HUES64 (cell line): ENCODE results near the gene HK3. TPM values are rescaled to one million over a fixed set of nuclear protein-coding genes. Genes with fewer than 3 reads are reported as not detected.

Experiments used
- H3K27ac ChIP-seq: 2 replicates; pipeline ENCODE4 v1.7.0; 2013; ENCODE audit warnings: low read depth, low read length, inconsistent platforms
- H3K27me3 ChIP-seq: 2 replicates; pipeline ENCODE4 v1.6.1; 2013; ENCODE audit warnings: mild to moderate bottlenecking, low read length; ENCODE audit not compliant: insufficient read depth
- H3K36me3 ChIP-seq: 2 replicates; pipeline ENCODE4 v1.6.1; 2013; ENCODE audit warnings: mild to moderate bottlenecking, low read length; ENCODE audit not compliant: insufficient read depth
- H3K4me1 ChIP-seq: 2 replicates; pipeline ENCODE4 v1.6.1; 2013; ENCODE audit warnings: mild to moderate bottlenecking, low read length, moderate library complexity; ENCODE audit not compliant: insufficient read depth
- H3K4me3 ChIP-seq: 2 replicates; pipeline ENCODE4 v1.5.1; 2013; ENCODE audit warnings: mild to moderate bottlenecking, low read length, moderate library complexity
- H3K9ac ChIP-seq: 2 replicates; pipeline ENCODE4 v1.6.1; 2013; ENCODE audit warnings: mild to moderate bottlenecking, low read depth, low read length
- H3K9me3 ChIP-seq: 2 replicates; pipeline ENCODE4 v1.6.1; 2013; ENCODE audit warnings: low read depth, low read length; ENCODE audit not compliant: insufficient read depth
- WGBS: fragments of 150-250, 120-280 bp; methylation state at CpG from one replicate; pipeline ENCODE4 v1.1.7; 2013; ENCODE audit warnings: missing lambda C conversion rate; 5-methylcytosine and 5-hydroxymethylcytosine counted together
- polyA plus RNA-seq, 2 experiments: library from polyadenylated mRNA; stranded (reverse); fragments of 50-300 nt; gene quantifications; one replicate each; pipeline ENCODE4 v1.2.3, GENCODE V29; 2013

The HK3 gene
- not detected for polyA plus RNA-seq (2013, experiment 1 of 2)
- polyA plus RNA-seq (2013, experiment 2 of 2): not detected

DNA sequence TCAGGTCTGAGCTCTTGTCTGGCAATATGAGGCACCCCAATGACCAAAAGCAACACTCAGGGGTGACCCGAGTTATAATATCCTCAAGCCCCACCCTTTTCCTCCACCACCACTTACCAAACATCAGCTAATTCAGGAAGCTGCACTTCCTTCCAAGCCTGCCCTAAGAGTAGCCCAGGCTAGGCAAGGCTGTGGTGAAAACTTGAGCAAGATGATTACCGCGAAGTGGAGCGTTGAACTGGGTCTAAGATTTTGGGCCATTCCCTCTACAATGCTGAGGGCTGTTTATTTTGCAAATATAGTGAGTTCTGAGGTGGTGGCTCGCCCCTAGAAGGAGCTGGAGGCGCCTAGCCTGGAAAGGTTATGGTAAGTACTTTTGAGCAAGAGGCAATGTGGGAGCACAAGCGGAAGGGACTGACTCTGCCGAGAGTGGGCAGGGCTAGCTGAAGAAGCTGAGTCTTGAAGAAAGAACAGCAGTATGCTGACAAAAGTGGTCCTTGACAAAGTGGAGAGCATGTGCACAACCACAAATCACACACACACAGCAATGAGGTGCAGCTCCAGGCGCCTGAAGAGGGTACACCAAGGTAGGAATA lies at the start of gene HK3:
Gene HK3, minus strand, starts transcription at position 51 of the 596 bp plus-strand sequence. CDS start 3,187 bp downstream, outside the sequence.
- Histone ChIP-seq H3K4me3 (no peak within 1 kb of the TSS), H3K9me3 (no peaks in the 10 kb centered on the region), H3K4me1 (no peaks in the 10 kb centered on the region), H3K9ac (no peak within 1 kb of the TSS), H3K27me3 (no peaks in the 10 kb centered on the region), H3K27ac (no peak within 1 kb of the TSS), H3K36me3 (peaks cover 19% of the 10 kb centered on the region)
- WGBS: 88% methylated on average over 9 of the region's 9 CpGs

DNA sequence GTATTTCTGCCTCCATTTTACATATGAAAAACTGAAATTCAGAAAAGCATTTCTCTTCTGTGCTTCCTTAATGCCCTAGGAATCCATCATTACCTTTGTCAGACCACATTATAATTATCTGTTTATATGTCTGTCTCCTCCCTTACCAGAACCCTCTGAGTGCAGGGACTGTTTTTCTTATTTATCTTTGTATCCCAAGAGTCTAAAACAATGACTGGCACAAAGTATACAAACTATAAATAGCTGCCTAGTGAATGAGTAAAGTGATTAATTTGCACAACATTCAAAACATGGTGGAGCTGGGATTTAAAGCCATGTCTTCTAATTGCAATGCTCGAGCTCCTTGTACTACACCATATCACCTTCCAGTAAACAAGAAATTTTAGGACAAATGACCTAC lies 49.3 kb upstream of the HK3 start:
- Histone ChIP-seq H3K36me3 (peaks cover 58% of the 10 kb centered on the region), H3K4me1 (peaks cover 27% of the 10 kb centered on the region), H3K27ac (no peak overlapping the region), H3K9me3 (no peaks in the 10 kb centered on the region), H3K27me3 (no peaks in the 10 kb centered on the region), H3K4me3 (no peak overlapping the region), H3K9ac (no peak overlapping the region)
- WGBS: 84% methylated on average over 1 of the region's 1 CpG

DNA sequence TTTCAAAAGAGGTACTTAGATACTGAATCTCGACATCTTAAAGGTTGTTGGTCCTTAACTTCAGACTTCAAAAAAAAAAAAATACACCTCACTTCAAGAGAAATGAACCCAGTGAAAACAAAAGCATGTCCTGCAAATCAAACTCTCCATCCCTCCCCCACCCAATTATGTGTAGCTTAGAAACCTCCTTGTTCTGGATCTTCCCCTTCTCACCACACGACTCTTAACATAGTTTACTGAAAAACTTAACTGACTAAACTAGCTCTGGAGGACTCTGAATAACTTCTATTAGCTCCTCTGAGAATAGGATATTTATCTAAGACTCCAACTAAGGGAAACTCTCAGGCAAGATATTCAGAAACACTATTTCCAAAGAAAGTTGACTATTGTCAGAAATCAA lies 48.7 kb upstream of the HK3 start:
- Histone ChIP-seq H3K36me3 (peaks cover 56% of the 10 kb centered on the region), H3K27ac (no peak overlapping the region), H3K9ac (no peak overlapping the region), H3K27me3 (no peaks in the 10 kb centered on the region), H3K4me1 (peaks cover 33% of the 10 kb centered on the region), H3K9me3 (no peaks in the 10 kb centered on the region), H3K4me3 (no peak overlapping the region)
- WGBS: 82% methylated on average over 2 of the region's 2 CpGs

DNA sequence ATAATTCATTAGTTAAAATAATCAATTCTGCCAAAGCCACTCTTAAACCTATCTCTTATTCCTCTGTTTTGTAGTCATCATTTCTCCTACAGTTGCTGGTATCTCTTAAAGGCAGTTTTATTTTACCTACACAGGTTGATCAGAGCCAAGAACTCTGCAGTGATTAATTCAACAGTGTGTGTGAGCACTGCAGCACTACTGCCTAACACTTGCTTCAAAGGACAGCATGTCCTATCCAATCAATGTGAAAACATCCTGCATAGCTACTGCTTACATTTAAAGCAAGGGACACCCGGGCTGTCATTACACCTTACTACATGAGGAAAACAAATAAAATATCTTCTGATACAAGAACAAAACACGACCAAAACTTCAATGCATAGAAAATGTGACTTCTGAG lies 45.1 kb upstream of the HK3 start:
- Histone ChIP-seq H3K27me3 (no peaks in the 10 kb centered on the region), H3K27ac (peak overlapping the region; percentile 97), H3K4me3 (peak overlapping the region; percentile 17; the same call in 1 of the 2 replicates), H3K9ac (peak overlapping the region; percentile 36), H3K4me1 (peaks cover 46% of the 10 kb centered on the region), H3K9me3 (no peaks in the 10 kb centered on the region), H3K36me3 (peaks cover 53% of the 10 kb centered on the region)
- 30% methylated on average over 1 of the region's 2 CpGs for WGBS

GRCh38 chr5:176943816-176944215 lies 44.7 kb upstream of the HK3 start:
- H3K4me1 ChIP-seq: peaks cover 46% of the 10 kb centered on the region
- no peaks in the 10 kb centered on the region for H3K27me3 ChIP-seq
- peak overlapping the region; percentile 17; the same call in 1 of the 2 replicates for H3K4me3 ChIP-seq
- whole genome bisulfite sequencing: 0% methylated on average over 1 of the region's 1 CpG
- no peaks in the 10 kb centered on the region for H3K9me3 ChIP-seq
- H3K36me3 ChIP-seq: peaks cover 55% of the 10 kb centered on the region
- H3K9ac ChIP-seq: peak overlapping the region; percentile 36
- H3K27ac ChIP-seq: peak overlapping the region; percentile 97

GRCh38 chr5:176941951-176942350 lies 42.8 kb upstream of the HK3 start:
- Histone ChIP-seq H3K4me1 (peaks cover 37% of the 10 kb centered on the region), H3K4me3 (no peak overlapping the region), H3K9ac (no peak overlapping the region), H3K27ac (no peak overlapping the region), H3K36me3 (peaks cover 51% of the 10 kb centered on the region), H3K9me3 (no peaks in the 10 kb centered on the region), H3K27me3 (no peaks in the 10 kb centered on the region)
- 92% methylated on average over 9 of the region's 9 CpGs for whole genome bisulfite sequencing

DNA sequence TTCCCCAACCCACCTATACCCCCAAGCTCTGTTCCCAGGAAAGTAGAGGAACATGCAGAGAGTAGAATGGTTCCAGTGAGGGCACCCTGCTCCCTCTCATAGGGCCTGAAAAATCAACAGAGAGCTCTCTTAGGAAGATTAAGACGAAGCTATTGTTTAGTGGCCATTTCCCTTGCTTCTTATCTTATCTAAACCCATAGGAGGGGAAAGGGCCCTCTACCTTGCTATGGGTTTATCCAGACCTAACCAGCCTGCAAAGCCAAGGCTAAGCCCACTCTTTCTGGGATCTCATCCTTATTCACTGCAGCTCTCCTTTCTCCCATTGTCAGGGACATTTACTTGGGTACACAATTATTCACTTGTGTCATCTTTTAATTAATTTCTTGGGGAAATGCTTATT lies 39.3 kb upstream of the HK3 start:
- Histone ChIP-seq H3K4me1 (peaks cover 19% of the 10 kb centered on the region), H3K9ac (no peak overlapping the region), H3K27ac (no peak overlapping the region), H3K36me3 (peaks cover 55% of the 10 kb centered on the region), H3K4me3 (no peak overlapping the region), H3K9me3 (no peaks in the 10 kb centered on the region), H3K27me3 (no peaks in the 10 kb centered on the region)
- WGBS: 80% methylated on average over 1 of the region's 1 CpG

- 48% methylated on average over 1 of the region's 1 CpG for WGBS
- Histone ChIP-seq H3K4me3 (no peak overlapping the region), H3K27me3 (no peaks in the 10 kb centered on the region), H3K9ac (no peak overlapping the region), H3K4me1 (no peaks in the 10 kb centered on the region), H3K9me3 (no peaks in the 10 kb centered on the region), H3K36me3 (peaks cover 61% of the 10 kb centered on the region), H3K27ac (no peak overlapping the region)
These were observed 35.9 kb upstream of the HK3 start for GRCh38 chr5:176935017-176935416.

DNA sequence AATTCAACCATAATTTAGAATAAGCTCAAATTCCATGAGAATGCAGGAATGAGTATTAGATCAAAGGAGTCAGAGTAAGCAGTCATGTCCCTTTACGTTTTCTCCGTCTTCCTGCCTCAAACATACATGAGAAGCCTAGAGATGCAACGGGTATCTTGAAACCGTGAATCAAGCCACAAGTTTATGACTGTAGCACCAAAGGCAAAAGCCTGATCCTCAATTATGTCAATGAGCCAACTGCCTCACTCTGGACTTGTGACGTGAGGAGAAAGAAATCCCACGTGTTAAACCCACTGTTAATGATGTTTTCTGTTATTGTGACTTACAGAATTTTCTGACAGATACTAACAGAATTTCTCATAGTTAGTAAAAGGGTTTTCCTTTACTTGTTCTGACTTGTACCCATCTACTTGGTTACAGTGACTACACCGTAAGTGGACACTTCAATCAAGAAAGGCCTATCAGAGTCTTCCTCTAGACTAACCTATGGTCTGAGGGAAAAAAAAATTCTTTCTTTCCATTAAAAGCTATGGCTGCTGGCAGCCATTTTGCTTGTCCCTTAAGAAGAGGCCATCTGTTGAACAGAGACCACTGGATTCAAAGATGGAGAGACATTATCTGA lies 35.3 kb upstream of the HK3 start:
- 94% methylated on average over 7 of the region's 7 CpGs for WGBS

GRCh38 chr5:176929654-176930053 lies 30.5 kb upstream of the HK3 start:
- WGBS: 100% methylated on average over 1 of the region's 1 CpG
- Histone ChIP-seq H3K4me3 (no peak overlapping the region), H3K9ac (no peak overlapping the region), H3K4me1 (no peaks in the 10 kb centered on the region), H3K9me3 (no peaks in the 10 kb centered on the region), H3K27me3 (no peaks in the 10 kb centered on the region), H3K27ac (no peak overlapping the region), H3K36me3 (peaks cover 50% of the 10 kb centered on the region)

More for the DNA sequence above, 35.3 kb upstream of the HK3 start:
- Histone ChIP-seq H3K4me1 (no peaks in the 10 kb centered on the region), H3K36me3 (peaks cover 61% of the 10 kb centered on the region), H3K27me3 (no peaks in the 10 kb centered on the region), H3K27ac (no peak overlapping the region), H3K9me3 (no peaks in the 10 kb centered on the region), H3K4me3 (no peak overlapping the region), H3K9ac (no peak overlapping the region)

DNA sequence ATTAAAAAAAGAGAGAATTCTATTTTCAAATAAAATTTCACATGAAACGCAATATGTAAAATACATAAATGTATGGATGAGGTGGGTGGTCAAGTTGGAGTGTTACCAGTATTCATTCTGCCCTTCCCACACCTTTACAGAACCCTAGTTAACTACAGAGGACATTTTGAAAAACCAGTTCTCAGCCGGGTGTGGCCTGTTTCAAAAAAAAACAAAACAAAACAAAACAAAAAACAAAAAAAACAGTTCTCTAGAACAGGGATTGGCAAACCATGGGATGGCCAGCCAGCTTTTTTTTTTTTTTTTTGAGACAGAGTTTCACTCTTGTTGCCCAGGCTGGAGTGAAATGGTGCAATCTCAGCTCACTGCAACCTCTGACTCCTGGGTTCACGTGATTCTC lies 28.4 kb upstream of the HK3 start:
- Histone ChIP-seq H3K9me3 (no peaks in the 10 kb centered on the region), H3K4me1 (peaks cover 2% of the 10 kb centered on the region; the same call in 1 of the 2 replicates), H3K27me3 (no peaks in the 10 kb centered on the region), H3K4me3 (no peak overlapping the region), H3K36me3 (peaks cover 35% of the 10 kb centered on the region), H3K27ac (no peak overlapping the region), H3K9ac (no peak overlapping the region)
- 99% methylated on average over 2 of the region's 3 CpGs for WGBS
